D721Med (cell line): Measurements from ENCODE around the gene AUTS2.

Source experiments
- DNase-seq: peaks from one replicate; pipeline ENCODE4 v3.0.0; 2011; ENCODE audit warnings: low spot score; ENCODE audit not compliant: insufficient read length
- FAIRE-seq: peaks from 2 replicates; lab custom pipeline; 2011; peaks lifted over from hg19 to GRCh38; lab: Jason Lieb, UNC
- CTCF ChIP-seq: IDR thresholded peaks from 2 replicates; pipeline ENCODE4 v1.5.1; 2012; ENCODE audit warnings: mild to moderate bottlenecking, control low read depth; ENCODE audit not compliant: insufficient read depth; ENCODE audit errors: missing control alignments

Gene AUTS2

GRCh38 chr7:69759373-69759772, 161.1 kb downstream of the AUTS2 start:
- FAIRE-seq = no peak
- DNase-seq = no peak
- no peak for TF ChIP-seq CTCF

- DNase-seq (peak; percentile 31), FAIRE-seq (no peak)
- no peak for TF ChIP-seq CTCF
Observed at GRCh38 chr7:69761290-69761922, 163.1 kb downstream of the AUTS2 start.

GRCh38 chr7:69762821-69763352, 164.6 kb downstream of the AUTS2 start:
- FAIRE-seq (no peak), DNase-seq (no peak)
- no peak for TF ChIP-seq CTCF

- no peak for DNase-seq
- no peak for FAIRE-seq
- TF ChIP-seq CTCF = no peak
Observed at GRCh38 chr7:69763513-69763912, 165.2 kb downstream of the AUTS2 start.

GRCh38 chr7:69764147-69764546, 165.9 kb downstream of the AUTS2 start:
- no peak for FAIRE-seq
- TF ChIP-seq CTCF = no peak
- no peak for DNase-seq

GRCh38 chr7:69764681-69765080, 166.4 kb downstream of the AUTS2 start:
- TF ChIP-seq CTCF = no peak
- FAIRE-seq = no peak
- no peak for DNase-seq

- FAIRE-seq (no peak), DNase-seq (no peak)
- no peak for TF ChIP-seq CTCF
Observed at GRCh38 chr7:69765879-69766278, 167.6 kb downstream of the AUTS2 start.
